CD14-positive monocyte (primary cell): ENCODE measurements around the gene ASTN2. TPM values are rescaled to one million over a fixed set of nuclear protein-coding genes. Genes with fewer than 3 reads are reported as not detected.

ENCODE experiments used
- DNase-seq, 3 donors: peaks; one replicate each; pipeline ENCODE4 v3.0.0-alpha.2; 2011 to 2022
- H2AFZ ChIP-seq: 2 replicates; pipeline ENCODE4 v1.6.0; 2012; ENCODE audit warnings: mild to moderate bottlenecking, low read depth, low read length, inconsistent platforms; ENCODE audit not compliant: insufficient read depth, poor library complexity, severe bottlenecking
- H3K27ac ChIP-seq, 2 donors: 1 replicate in 1 of 2; 2 replicates in 1 of 2; pipeline ENCODE4 v1.5.1; 2012 to 2013; ENCODE audit warnings: low read length in 2 of 2, control low read depth in 1 of 2, inconsistent platforms in 1 of 2, low read depth in 1 of 2, mild to moderate bottlenecking in 1 of 2
- H3K27me3 ChIP-seq, 2 donors: one replicate each; pipeline versions ENCODE4 v1.6.0 to v1.6.1; 2011 to 2013; ENCODE audit warnings: low read length in 2 of 2; ENCODE audit not compliant: control insufficient read depth in 2 of 2, insufficient read depth in 2 of 2
- H3K36me3 ChIP-seq, 2 donors: replicated peaks in 1 of 2; 1 replicate in 1 of 2; 2 replicates in 1 of 2; pipeline versions ENCODE4 v1.5.1 to v1.6.1; 2012 to 2013; ENCODE audit warnings: low read length in 2 of 2, control low read depth in 1 of 2, inconsistent platforms in 1 of 2, mild to moderate bottlenecking in 1 of 2; ENCODE audit not compliant: insufficient read depth in 2 of 2, control insufficient read depth in 1 of 2
- H3K4me1 ChIP-seq, 2 donors: 1 replicate in 1 of 2; 2 replicates in 1 of 2; pipeline versions ENCODE4 v1.5.1 to v1.6.1; 2012 to 2013; ENCODE audit warnings: low read length in 2 of 2, control low read depth in 1 of 2, inconsistent platforms in 1 of 2, mild to moderate bottlenecking in 1 of 2, moderate library complexity in 1 of 2; ENCODE audit not compliant: insufficient read depth in 2 of 2, control insufficient read depth in 1 of 2
- H3K4me2 ChIP-seq: replicated peaks from 2 replicates; pipeline ENCODE3; 2012; ENCODE audit warnings: low read length, moderate library complexity, mild to moderate bottlenecking; ENCODE audit not compliant: poor library complexity, severe bottlenecking; ENCODE audit errors: extremely low read depth
- H3K4me3 ChIP-seq, 3 experiments: fragments of 200-600 bp in 1 of 3; sonication (generic) in 1 of 3; replicated peaks in 1 of 3; 1 replicate in 2 of 3; 2 replicates in 1 of 3; pipeline ENCODE4 v1.5.1; 2011 to 2013; ENCODE audit warnings: low read length in 3 of 3, mild to moderate bottlenecking in 3 of 3, control low read depth in 2 of 3, low read depth in 2 of 3, inconsistent platforms in 1 of 3, moderate library complexity in 1 of 3
- H3K79me2 ChIP-seq: 2 replicates; pipeline ENCODE4 v1.6.0; 2012; ENCODE audit warnings: mild to moderate bottlenecking, control low read depth, inconsistent platforms, low read length, moderate library complexity; ENCODE audit not compliant: insufficient read depth
- H3K9ac ChIP-seq: 2 replicates; pipeline ENCODE4 v1.6.0; 2017; ENCODE audit warnings: low read length, mild to moderate bottlenecking; ENCODE audit not compliant: insufficient read depth, poor library complexity, severe bottlenecking
- H3K9me3 ChIP-seq, 2 donors: replicated peaks in 1 of 2; 1 replicate in 1 of 2; 2 replicates in 1 of 2; pipeline versions ENCODE4 v1.5.1 to v1.6.1; 2012 to 2013; ENCODE audit warnings: low read length in 2 of 2, control low read depth in 1 of 2; ENCODE audit not compliant: control insufficient read depth in 1 of 2, insufficient read depth in 1 of 2
- H4K20me1 ChIP-seq: 2 replicates; pipeline ENCODE4 v1.6.0; 2012; ENCODE audit warnings: mild to moderate bottlenecking, low read length, control low read depth, moderate library complexity; ENCODE audit not compliant: insufficient read depth
- H3K27ac Mint-ChIP-seq, 7 donors: one replicate each; pipeline ENCODE4 v1.8.0; 2020; ENCODE audit warnings: mild to moderate bottlenecking in 7 of 7, mixed read lengths in 7 of 7, moderate library complexity in 6 of 7, inconsistent platforms in 2 of 7
- H3K27me3 Mint-ChIP-seq, 3 donors: one replicate each; pipeline ENCODE4 v1.8.0; 2021 to 2022; ENCODE audit warnings: low read depth in 3 of 3, mild to moderate bottlenecking in 3 of 3, mixed read lengths in 3 of 3, moderate library complexity in 3 of 3, inconsistent platforms in 1 of 3
- H3K36me3 Mint-ChIP-seq, 2 donors: one replicate each; pipeline ENCODE4 v1.8.0; 2020; ENCODE audit warnings: mixed read lengths in 2 of 2, inconsistent platforms in 1 of 2, mild to moderate bottlenecking in 1 of 2
- H3K4me1 Mint-ChIP-seq: one replicate; pipeline ENCODE4 v1.8.0; 2020; ENCODE audit warnings: mild to moderate bottlenecking, mixed read lengths
- H3K4me3 Mint-ChIP-seq, 2 donors: one replicate each; pipeline ENCODE4 v1.8.0; 2020; ENCODE audit warnings: mild to moderate bottlenecking in 2 of 2, mixed read lengths in 2 of 2, moderate library complexity in 1 of 2
- H3K9me3 Mint-ChIP-seq, 7 donors: one replicate each; pipeline ENCODE4 v1.8.0; 2020 to 2022; ENCODE audit warnings: mixed read lengths in 7 of 7, mild to moderate bottlenecking in 6 of 7, moderate library complexity in 6 of 7, inconsistent platforms in 2 of 7
- CTCF ChIP-seq: fragments of 200-600 bp; IDR thresholded peaks from one replicate; pipeline ENCODE4 v1.8.0; 2022; ENCODE audit warnings: antibody characterized with exemption, mild to moderate bottlenecking
- WGBS: methylation state at CpG from one replicate; pipeline ENCODE4 v1.1.5; 2013; ENCODE audit warnings: missing lambda C conversion rate; ENCODE audit not compliant: insufficient coverage; 5-methylcytosine and 5-hydroxymethylcytosine counted together
- intact Hi-C, 2 donors: fragments of 100-400 bp; cut with micrococcal nuclease; formaldehyde crosslinking; loops; one replicate each; pipeline versions ENCODE4 v1.15.0 to v1.15.1; 2023
- polyA plus RNA-seq, 3 donors: library from polyadenylated mRNA; depleted of rRNA in 1 of 3; unstranded in 2 of 3; stranded (reverse) in 1 of 3; fragments of 300-500 nt in 2 of 3; fragments of >200 nt in 1 of 3; fragmentation: Illumina TruSeq in 2 of 3; gene quantifications; 1 replicate in 2 of 3; 2 replicates in 1 of 3; pipeline ENCODE4 v1.2.3, GENCODE V29; 2012 to 2021

Gene ASTN2
- polyA plus RNA-seq, 3 donors, result not detected

DNA sequence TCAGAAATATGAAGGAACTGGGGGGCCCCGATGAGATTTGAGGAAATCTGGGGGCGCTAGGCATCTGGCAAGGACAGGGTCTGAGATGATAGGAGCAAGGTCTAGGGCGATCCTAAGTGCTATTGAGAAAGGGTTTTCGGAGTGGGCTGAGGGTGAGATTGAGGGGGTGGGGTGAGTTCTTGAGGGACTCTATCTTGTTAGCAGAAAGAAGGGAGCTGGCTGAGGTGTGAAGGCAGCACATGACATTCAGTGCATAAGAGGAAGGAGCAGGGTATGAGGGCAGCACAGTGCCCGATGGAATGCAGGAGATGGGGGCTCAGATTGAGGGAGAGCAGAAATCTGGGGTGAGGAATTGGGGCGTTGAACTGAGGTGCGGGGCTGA, 727.1 kb downstream of the ASTN2 start:
- Mint-ChIP-seq H3K27ac (peak overlapping the region in 3 of 7 donors; percentile 23 to 55 (median 42)), H3K36me3 (no peaks in the 10 kb centered on the region), H3K9me3 (peaks cover 0 to 2% (median 0%) of the 10 kb centered on the region in 7 donors), H3K27me3 (peaks cover 14 to 25% (median 22%) of the 10 kb centered on the region in 3 donors), H3K4me3 (peak overlapping the region; percentile 86 to 97), H3K4me1 (peaks cover 24% of the 10 kb centered on the region)
- Histone ChIP-seq H4K20me1 (no peaks in the 10 kb centered on the region), H3K4me3 (peak overlapping the region; percentile 45 to 74 (median 45)), H3K4me2 (peak overlapping the region; percentile 92), H3K9me3 (no peaks in the 10 kb centered on the region), H3K27me3 (peaks cover 0 to 2% of the 10 kb centered on the region in 2 donors), H3K9ac (peak overlapping the region; percentile 65), H3K79me2 (no peaks in the 10 kb centered on the region), H3K36me3 (no peaks in the 10 kb centered on the region), H3K4me1 (peaks cover 13 to 17% of the 10 kb centered on the region in 2 donors), H2AFZ (peak overlapping the region; percentile 82), H3K27ac (no peak overlapping the region)
- TF ChIP-seq CTCF, result no peak
- no peak for DNase-seq
- WGBS, result 31% methylated on average over 7 of the region's 7 CpGs
- intact Hi-C loops, result no loop called here

GRCh38 chr9:116687074-116687753, 727.6 kb downstream of the ASTN2 start, which contains the start of gene TRIM32:
TRIM32 (plus strand) TSS chr9:116687305; CDS start chr9:116697743, 10,438 bp downstream.
- peaks cover 13 to 17% of the 10 kb centered on the region in 2 donors for H3K4me1 ChIP-seq
- peaks cover 14 to 25% (median 22%) of the 10 kb centered on the region in 3 donors for H3K27me3 Mint-ChIP-seq
- no peaks in the 10 kb centered on the region for H3K36me3 ChIP-seq

More at GRCh38 chr9:116687074-116687753, 727.6 kb downstream of the ASTN2 start, which contains the start of gene TRIM32:
- intact Hi-C loops, result no loop called here
- H3K9me3 Mint-ChIP-seq, result peaks cover 0 to 2% (median 0%) of the 10 kb centered on the region in 7 donors
- no peaks in the 10 kb centered on the region for H3K9me3 ChIP-seq
- H3K9ac ChIP-seq, result peak within 1 kb of the TSS; percentile 65
- no peaks in the 10 kb centered on the region for H4K20me1 ChIP-seq
- WGBS, result under 1% methylated on average over 46 of the region's 54 CpGs
- peak within 1 kb of the TSS; percentile 92 for H3K4me2 ChIP-seq
- peak within 1 kb of the TSS; percentile 82 for H2AFZ ChIP-seq
- peak; percentile 38 to 72 (median 63) for DNase-seq
- no peak for TF ChIP-seq CTCF
- peak within 1 kb of the TSS in 5 of 7 donors; percentile 5 to 78 (median 42) for H3K27ac Mint-ChIP-seq
- H3K4me3 Mint-ChIP-seq, result peak within 1 kb of the TSS; percentile 86 to 97
- H3K4me3 ChIP-seq, result peak within 1 kb of the TSS; percentile 45 to 74 (median 45)
- H3K79me2 ChIP-seq, result no peaks in the 10 kb centered on the region
- no peaks in the 10 kb centered on the region for H3K36me3 Mint-ChIP-seq
- peaks cover 0 to 2% of the 10 kb centered on the region in 2 donors for H3K27me3 ChIP-seq
- peaks cover 23% of the 10 kb centered on the region for H3K4me1 Mint-ChIP-seq
- peak within 1 kb of the TSS in 1 of 2 donors; percentile 51 for H3K27ac ChIP-seq
